ENCODE results near the gene OR4F15.
"Not testable (repeated sequence)": the region's sequence is repeated elsewhere in the genome, so short reads cannot be mapped to it uniquely, and the experiment has no call there.

DNA sequence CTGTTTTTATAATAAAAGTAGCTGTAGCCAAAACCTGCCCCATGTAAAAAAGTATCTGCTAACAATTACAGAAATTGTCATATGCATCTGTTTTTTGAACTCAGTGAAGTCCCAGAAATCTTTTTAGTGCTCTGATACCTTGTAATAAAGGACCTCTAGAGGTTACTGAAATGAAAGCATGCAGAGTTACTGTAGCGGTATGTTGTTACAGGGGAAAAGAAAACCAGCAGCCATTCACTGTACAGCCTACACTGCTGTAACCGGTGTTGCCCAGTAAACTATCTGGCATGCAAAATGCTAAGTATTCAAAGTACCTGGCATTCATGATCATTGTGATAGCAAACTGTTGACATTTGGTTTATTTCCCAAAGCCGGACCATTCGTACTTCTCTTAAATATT lies 21.3 kb upstream of the OR4F15 start:
- TF ChIP-seq, protein P1, sequence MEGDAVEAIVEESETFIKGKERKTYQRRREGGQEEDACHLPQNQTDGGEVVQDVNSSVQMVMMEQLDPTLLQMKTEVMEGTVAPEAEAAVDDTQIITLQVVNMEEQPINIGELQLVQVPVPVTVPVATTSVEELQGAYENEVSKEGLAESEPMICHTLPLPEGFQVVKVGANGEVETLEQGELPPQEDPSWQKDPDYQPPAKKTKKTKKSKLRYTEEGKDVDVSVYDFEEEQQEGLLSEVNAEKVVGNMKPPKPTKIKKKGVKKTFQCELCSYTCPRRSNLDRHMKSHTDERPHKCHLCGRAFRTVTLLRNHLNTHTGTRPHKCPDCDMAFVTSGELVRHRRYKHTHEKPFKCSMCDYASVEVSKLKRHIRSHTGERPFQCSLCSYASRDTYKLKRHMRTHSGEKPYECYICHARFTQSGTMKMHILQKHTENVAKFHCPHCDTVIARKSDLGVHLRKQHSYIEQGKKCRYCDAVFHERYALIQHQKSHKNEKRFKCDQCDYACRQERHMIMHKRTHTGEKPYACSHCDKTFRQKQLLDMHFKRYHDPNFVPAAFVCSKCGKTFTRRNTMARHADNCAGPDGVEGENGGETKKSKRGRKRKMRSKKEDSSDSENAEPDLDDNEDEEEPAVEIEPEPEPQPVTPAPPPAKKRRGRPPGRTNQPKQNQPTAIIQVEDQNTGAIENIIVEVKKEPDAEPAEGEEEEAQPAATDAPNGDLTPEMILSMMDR (conservative IDR thresholded peaks at IDR 0.05; ENCODE audit: low read depth, low read length), result not testable (repeated sequence)
- not testable (repeated sequence) for TF ChIP-seq POLR2A (IDR thresholded peaks at IDR 0.05; ENCODE audit: low read depth, low read length)

Measured in IMR-90 (cell line).